CD4-positive, alpha-beta T cell treated with Interferon gamma for 1 hour (primary cell): ENCODE measurements around the gene AATF.

Experiments
- DNase-seq: peaks from one replicate; pipeline ENCODE4 v3.0.0-alpha.2; 2020

Gene AATF

DNA sequence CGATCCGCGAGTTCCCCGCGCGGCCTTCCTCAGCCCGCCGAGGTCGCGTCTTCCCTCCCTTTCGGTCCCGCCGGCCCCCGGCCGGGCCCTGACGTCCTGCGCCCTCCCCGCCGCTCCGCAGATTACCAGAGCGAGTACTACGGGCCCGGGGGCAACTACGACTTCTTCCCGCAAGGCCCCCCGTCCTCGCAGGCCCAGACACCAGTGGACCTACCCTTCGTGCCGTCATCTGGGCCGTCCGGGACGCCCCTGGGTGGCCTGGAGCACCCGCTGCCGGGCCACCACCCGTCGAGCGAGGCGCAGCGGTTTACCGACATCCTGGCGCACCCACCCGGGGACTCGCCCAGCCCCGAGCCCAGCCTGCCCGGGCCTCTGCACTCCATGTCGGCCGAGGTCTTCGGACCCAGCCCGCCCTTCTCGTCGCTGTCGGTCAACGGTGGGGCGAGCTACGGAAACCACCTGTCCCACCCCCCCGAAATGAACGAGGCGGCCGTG lies 6.1 kb upstream of the AATF start:
- no peak for DNase-seq

GRCh38 chr17:36943250-36944191 lies 5.2 kb upstream of the AATF start:
- DNase-seq: no peak

GRCh38 chr17:36944553-36944952 lies 4.2 kb upstream of the AATF start:
- no peak for DNase-seq

DNA sequence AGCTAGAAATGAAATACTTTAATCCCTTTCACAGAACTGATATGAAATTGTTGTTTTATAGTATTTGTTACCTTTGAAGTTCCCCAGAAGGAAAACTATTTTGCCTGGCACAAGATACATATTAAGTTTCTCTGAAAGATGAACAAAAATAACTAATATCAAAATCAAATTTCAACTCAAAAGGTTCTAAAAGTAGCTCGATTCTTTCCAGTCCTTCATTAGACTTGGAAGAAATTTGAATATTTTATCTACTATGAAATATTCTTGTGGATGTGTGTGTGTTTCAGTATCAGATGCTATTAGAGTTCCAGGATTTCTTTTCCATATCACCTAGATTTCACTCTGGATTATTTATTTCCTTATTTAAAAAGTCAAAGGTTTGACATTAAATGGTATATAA lies 3.6 kb upstream of the AATF start:
- DNase-seq: no peak

- no peak for DNase-seq
Observed at GRCh38 chr17:36945959-36946725, 2.6 kb upstream of the AATF start.

GRCh38 chr17:36946726-36947091 lies 2.0 kb upstream of the AATF start:
- DNase-seq: no peak

- DNase-seq: no peak
Observed at GRCh38 chr17:36947922-36948716, 635 bp upstream of the AATF start.

- no peak for DNase-seq
Observed at GRCh38 chr17:36949461-36949927, 740 bp downstream of the AATF start.

DNA sequence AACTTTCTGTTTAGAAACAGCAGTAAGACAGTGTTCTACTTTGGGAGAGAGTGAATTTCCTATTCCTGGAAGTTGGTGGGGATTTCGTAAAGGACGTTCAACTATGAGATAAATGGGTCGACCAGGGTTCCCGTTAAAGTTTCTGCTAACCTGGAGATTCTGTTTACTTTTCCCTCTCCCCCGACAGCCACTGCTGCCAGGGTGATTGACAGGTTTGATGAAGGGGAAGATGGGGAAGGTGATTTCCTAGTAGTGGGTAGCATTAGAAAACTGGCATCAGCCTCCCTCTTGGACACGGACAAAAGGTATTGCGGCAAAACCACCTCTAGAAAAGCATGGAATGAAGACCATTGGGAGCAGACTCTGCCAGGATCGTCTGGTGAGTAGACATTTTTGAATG lies 1.3 kb downstream of the AATF start:
- no peak for DNase-seq

GRCh38 chr17:36951084-36951789 lies 2.5 kb downstream of the AATF start:
- DNase-seq: no peak

GRCh38 chr17:36971508-36971907 lies 22.8 kb downstream of the AATF start:
- DNase-seq: no peak

DNA sequence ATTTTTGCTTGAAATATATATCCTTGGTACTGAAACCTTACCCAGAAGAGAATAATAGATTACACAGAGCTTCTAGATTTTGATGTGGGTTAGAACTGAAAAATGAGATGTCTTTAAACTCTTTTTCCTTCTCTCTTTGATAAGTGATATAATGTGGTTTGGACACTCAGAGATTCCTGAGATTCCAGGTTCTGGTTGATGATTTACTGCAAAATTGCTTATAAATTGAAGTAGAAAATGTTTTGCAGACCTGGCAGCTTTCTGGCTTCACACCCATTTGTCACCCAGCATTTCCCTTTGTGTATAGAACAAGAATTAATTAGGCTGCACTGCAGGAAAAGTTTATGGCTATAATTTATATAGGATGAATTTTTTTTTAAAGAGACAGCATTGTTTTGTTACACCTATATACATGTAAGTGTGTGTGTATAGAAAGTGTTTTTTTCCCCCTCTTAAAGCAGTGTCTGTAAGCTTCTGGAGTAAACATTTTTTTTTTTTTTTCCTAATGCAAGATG lies 23.5 kb downstream of the AATF start:
- no peak for DNase-seq

- no peak for DNase-seq
Observed at GRCh38 chr17:36972905-36973304, 24.2 kb downstream of the AATF start.

DNA sequence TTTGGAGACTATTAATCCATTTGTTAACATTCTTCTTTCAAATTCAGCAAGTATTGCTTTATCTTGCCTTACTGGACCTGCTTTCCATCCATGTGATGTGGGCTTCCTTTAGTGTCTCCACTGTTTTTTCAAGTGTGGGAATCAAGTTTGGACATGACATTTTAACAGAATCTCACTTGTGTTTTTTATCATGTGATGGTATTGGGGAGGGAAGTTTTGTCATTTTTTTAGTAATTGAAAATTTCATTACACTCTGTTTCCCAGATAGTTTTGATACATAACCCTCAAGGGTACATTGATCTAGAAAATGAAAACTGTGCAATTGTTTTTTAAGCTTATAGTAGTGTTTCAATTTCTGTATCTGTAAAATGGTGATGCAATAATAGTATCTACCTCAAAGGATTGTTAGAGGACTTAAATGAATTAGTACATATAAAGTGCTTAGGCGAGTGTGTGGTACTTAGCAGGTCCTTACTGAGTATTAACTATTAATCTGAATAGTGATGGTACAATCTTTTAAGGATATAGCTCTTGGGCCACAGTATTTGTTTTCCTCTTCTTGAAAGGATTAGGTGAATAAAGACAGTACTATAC lies 27.3 kb downstream of the AATF start:
- no peak for DNase-seq

DNA sequence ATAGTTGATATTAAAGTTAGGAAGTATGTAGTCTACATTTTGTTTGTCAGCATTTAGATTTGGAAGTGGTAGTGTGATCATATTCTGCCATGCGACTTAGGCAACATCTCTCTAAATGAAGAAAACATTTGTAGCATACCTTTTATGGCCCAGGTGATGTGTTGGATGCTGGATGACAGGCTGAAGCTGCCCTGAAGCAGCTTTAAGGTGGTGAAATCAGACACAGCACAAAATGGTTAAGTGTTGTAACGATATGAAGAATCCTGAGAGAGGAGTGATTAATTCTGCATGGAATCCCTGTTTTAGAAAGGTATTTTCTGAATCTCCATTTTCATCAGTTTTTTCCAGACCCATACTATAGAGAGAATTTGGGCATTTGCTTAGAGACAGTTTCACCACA lies 28.3 kb downstream of the AATF start:
- no peak for DNase-seq

DNA sequence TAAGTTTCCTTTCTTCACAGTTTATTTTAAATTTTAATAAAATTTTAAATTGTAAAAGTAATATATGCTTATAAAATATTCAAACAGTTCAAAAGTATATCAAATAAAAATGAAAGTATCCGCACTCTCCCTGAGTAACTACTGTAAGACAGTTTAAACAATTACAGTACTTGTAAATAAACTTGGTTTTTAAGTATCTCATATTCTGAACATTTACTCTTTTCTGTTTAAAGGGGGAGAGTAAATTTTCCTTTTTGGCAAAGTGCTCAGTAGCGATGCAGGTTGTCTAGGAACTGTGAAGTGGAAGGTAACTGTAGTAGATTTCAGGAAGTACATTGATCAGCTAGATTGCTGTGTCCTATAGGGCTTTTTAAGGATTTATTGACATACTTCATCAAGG lies 28.8 kb downstream of the AATF start:
- no peak for DNase-seq

GRCh38 chr17:36978810-36979564 lies 30.2 kb downstream of the AATF start:
- no peak for DNase-seq

DNA sequence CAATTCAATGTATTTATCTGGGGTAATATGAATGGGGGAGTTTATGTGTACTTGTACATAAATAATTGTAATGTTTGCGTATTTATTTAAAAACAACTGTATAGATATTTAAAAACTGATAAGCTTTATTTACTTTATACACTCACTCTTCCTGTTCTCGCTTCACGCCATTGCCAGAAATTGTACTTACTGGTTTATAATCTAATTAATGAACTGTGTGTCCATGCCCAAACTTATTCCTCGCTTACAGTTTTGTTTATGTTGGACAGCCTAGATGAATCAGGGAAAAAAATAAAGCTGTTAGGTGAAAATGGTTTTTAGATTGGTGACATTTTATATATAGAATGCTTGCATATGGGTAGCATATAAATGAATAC lies 30.8 kb downstream of the AATF start:
- no peak for DNase-seq

GRCh38 chr17:36980280-36980761 lies 31.6 kb downstream of the AATF start:
- DNase-seq: no peak

DNA sequence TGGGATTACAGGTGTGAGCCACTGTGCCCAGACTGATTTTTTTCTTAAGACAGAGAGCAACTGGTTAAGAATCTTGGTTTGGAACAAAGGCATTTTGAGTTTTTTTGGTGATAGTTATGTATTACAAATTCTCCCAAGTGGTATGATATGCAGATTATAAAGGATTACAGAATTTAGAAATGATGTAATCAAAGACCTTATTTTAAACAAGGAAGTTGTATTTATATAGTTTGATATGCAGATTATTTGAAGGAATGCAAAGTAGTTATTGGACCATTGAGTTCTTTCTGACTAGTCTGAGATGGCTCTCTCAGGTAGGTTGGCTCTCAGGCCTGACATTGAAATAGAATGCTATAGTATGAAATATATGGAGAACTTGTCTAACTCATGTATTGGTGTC lies 34.9 kb downstream of the AATF start:
- no peak for DNase-seq

- no peak for DNase-seq
Observed at GRCh38 chr17:36989173-36989572, 40.4 kb downstream of the AATF start.
